ENCODE data around the gene TNFRSF14. TPM values are rescaled to one million over a fixed set of nuclear protein-coding genes. Genes with fewer than 3 reads are reported as not detected.

Gene TNFRSF14
- total RNA-seq, 4 donors from 2014 or later = 34.4 to 94.6 (median 61.0) TPM

DNA sequence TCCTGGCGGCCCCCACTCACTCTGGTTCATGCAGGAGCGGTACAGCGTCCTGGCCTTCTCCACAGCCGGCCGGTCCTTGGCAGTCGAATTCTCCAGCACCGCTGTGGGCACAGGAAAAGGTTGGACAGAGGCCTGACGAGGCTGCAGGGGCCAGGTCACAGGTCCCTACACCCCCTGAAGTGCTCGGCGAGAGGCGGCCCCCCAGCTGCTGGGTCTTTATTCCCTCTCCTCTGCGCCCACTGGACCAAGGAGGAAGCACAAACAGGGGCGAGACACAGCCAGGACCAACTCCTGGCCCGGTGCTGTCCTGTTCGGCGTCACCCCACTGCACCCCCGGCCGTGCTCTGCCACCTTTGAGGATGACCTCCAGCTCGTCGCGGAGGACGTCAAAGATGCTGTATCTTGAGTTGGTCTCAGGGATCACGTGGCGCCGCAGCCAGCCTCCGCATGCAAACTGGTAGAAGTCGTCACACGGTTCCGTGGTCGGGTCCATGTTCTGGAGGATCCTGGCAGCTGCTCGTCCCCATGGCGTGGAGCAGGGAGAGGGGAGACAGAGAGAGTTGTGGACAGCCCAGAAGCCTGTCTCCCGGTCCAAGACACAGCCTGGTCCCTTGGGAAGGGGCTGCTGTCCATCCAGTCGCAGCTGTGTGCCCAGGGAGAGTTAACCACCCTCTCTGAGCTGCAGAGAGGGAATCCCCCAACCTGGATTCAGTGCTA is 53.3 kb downstream of the TNFRSF14 start:
- TF ChIP-seq, protein P1, sequence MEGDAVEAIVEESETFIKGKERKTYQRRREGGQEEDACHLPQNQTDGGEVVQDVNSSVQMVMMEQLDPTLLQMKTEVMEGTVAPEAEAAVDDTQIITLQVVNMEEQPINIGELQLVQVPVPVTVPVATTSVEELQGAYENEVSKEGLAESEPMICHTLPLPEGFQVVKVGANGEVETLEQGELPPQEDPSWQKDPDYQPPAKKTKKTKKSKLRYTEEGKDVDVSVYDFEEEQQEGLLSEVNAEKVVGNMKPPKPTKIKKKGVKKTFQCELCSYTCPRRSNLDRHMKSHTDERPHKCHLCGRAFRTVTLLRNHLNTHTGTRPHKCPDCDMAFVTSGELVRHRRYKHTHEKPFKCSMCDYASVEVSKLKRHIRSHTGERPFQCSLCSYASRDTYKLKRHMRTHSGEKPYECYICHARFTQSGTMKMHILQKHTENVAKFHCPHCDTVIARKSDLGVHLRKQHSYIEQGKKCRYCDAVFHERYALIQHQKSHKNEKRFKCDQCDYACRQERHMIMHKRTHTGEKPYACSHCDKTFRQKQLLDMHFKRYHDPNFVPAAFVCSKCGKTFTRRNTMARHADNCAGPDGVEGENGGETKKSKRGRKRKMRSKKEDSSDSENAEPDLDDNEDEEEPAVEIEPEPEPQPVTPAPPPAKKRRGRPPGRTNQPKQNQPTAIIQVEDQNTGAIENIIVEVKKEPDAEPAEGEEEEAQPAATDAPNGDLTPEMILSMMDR (IDR thresholded peaks at IDR 0.05; ENCODE audit: low read depth) = no peak

GRCh38 chr1:2610036-2610959 is 54.1 kb downstream of the TNFRSF14 start:
- TF ChIP-seq, protein P1 (IDR thresholded peaks at IDR 0.05; ENCODE audit: low read depth) = no peak

GRCh38 chr1:2611031-2611501 is 54.9 kb downstream of the TNFRSF14 start:
- TF ChIP-seq, protein P1 (IDR thresholded peaks at IDR 0.05; ENCODE audit: low read depth) = no peak

DNA sequence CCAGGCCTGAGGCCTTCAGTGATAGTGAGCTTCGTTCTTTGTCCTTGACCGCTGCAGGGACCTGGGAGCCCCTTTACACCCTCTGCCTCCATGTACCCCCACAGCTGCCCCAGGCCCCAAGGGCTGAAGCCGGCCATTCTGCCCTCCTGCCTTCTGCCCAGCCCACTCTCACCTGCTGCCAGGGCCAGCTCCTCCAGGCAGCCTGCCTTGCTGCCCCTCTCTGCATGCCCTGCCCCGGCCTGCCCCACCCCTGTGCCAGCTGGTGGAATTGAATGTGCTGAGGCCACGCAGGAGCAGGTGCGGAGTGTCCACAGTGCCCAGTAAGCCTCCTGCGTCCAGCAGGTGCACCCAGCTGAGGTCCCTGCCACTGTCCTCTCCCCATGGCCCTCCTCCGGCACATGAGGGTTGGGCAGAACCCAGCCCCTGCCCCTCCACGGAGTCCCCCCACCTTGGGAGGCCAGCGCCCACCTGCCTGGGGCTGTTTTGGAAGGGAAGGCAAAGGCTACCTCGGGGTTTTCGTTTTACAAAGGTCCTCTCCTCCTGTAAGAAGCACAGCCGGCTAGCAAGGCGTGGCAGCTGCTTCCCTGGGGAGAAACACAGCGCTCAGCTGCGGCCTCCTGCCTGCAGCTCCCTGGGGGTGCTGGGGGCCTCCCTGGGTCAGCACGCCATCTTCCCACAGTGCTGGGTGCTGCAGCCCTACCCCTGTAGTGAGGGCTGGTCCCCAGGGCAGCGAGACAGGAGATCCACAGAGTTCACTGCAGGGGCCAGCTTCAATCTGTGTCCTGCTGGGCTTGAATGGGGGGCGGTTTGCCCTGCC is 55.7 kb downstream of the TNFRSF14 start:
- TF ChIP-seq, protein P1 (IDR thresholded peaks at IDR 0.05; ENCODE audit: low read depth) = no peak

DNA sequence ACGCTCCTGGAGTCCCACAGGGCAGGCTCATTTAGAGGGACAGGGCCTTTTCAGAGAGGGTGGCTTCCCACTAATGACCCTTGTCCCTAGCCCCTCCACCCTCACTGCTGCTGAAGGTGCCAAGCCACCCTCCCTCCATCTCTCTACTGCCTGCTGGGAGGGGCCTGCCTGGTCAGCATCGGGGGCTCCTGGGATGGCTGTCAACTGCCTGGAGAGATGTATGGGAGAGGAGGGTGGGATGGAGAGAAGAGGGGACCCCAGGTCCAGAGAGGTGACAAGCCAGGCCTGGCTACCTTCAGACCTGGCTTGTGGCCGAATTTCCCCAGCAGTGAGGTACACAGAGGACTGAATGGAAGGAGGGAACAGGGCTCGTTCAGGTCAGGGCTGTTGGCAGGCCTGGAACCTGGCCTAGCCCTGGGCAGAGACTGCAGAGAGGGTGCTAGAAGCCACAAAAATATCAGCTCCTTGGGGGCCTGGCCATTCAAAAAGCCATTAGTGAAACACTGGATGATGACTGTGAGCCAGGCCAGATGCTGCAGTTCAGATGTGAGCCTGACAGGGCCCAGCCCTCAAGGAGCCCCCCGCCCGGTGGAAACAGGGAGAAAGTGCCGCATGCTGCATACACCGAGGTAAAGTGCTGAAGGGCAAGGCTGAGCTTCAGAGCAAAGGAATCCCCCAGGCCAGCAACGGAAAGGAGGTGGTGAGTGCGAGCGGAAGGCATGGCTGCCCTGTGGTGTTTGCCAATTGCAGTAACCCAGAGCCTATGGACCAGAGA is 56.6 kb downstream of the TNFRSF14 start:
- TF ChIP-seq, protein P1 (IDR thresholded peaks at IDR 0.05; ENCODE audit: low read depth) = no peak

Other genes with a start within 250 kb of the TNFRSF14 start
- 1 to 10 TPM; 2.8 to 9.6 (median 4.3) TPM for gene MORN1, start 164.8 kb upstream of the TNFRSF14 start, total RNA-seq
- 10 to 100 TPM; 60.5 to 92.3 (median 76.4) TPM for gene RER1, start 164.5 kb upstream of the TNFRSF14 start, total RNA-seq
- 10 to 100 TPM; 16.0 to 45.0 (median 27.3) TPM for gene PEX10, start 143.8 kb upstream of the TNFRSF14 start, total RNA-seq
- gene PLCH2, start 80.1 kb upstream of the TNFRSF14 start, total RNA-seq = under 1 TPM in 2 of 4 donors, not detected in 2; 0.22 to 0.68 TPM
- 10 to 100 TPM; 11.4 to 24.4 (median 21.7) TPM for gene PANK4, start 29.8 kb upstream of the TNFRSF14 start, total RNA-seq
- under 1 TPM in 1 of 4 donors, not detected in 3; 0.57 TPM for gene HES5, start 26.1 kb upstream of the TNFRSF14 start, total RNA-seq
- 10 to 100 TPM in 1 of 4 donors, 1 to 10 TPM in 3; 6.4 to 11.1 (median 7.4) TPM for gene PRXL2B, start 30.4 kb downstream of the TNFRSF14 start, total RNA-seq
- gene MMEL1, start 76.6 kb downstream of the TNFRSF14 start, total RNA-seq = 1 to 10 TPM in 2 of 4 donors, not detected in 2; 1.3 to 4.0 TPM
- under 1 TPM; 0.17 to 0.75 (median 0.27) TPM for gene TTC34, start 245.3 kb downstream of the TNFRSF14 start, total RNA-seq

All from subcutaneous adipose tissue (tissue), 4 donors.